GM21390 (cell line): Measurements from ENCODE around the gene KLHL17.

Source experiments
- ATAC-seq: cut with Tn5 transposase; IDR thresholded peaks from one replicate; pipeline ENCODE4 v1.9.1; 2021; ENCODE audit not compliant: unreplicated experiment

Gene KLHL17

GRCh38 chr1:1013922-1014648 lies 53.7 kb downstream of the KLHL17 start:
- ATAC-seq: no peak

GRCh38 chr1:1014799-1015681 lies 54.7 kb downstream of the KLHL17 start:
- no peak for ATAC-seq
